Measurements from ENCODE around the gene CENPT. TPM values are rescaled to one million over a fixed set of nuclear protein-coding genes. Genes with fewer than 3 reads are reported as not detected.

The CENPT gene
- total and polyA plus RNA-seq, 10 of the 15 experiments (the other 5 are each of a cell fraction or from before 2014, with no cell fraction given), result 1.1 to 45.7 (median 24.5) TPM

- SMC1A ChIA-PET (ENCODE audit: uncharacterized antibody, unreplicated experiment), result no interaction called here
- no peak for DNase-seq (ENCODE audit: low read depth, low spot score)
Measured at GRCh38 chr16:67879936-67880335, 32.4 kb upstream of the CENPT start.

DNA sequence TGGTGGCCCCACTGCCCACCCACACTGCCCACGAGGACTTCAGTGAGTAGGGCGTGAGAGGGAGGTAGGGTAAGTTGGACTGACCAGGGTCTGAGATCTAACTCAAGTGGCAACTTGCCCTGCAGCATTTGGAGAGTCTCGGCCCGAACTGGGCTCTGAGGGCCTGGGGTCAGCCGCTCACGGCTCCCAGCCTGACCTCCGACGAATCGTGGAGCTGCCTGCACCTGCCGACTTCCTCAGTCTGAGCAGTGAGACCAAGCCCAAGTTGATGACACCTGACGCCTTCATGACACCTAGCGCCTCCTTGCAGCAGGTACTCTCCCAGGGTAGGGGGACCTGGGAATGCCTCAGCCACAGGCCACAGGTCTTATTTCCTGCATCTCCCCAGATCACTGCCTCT, 32.0 kb upstream of the CENPT start:
- ChIA-PET CTCF (interaction anchor here (0.9 to 2.2 kb wide), 2 partner anchors 9 to 63 kb away, joined by 5 to 9 read pairs; no protein-coding TSS in a partner anchor), SMC1A (ENCODE audit: uncharacterized antibody, unreplicated experiment) (no interaction called here), POLR2A (no interaction called here), RAD21 (ENCODE audit: unreplicated experiment) (no interaction called here)
- Histone ChIP-seq H4K20me1 (ENCODE audit: control insufficient read depth, insufficient read depth) (no peaks in the 10 kb centered on the region; the same call in 1 of the 2 replicates), H3K9me3 (replicated peaks; ENCODE audit: control insufficient read depth, insufficient read depth, low read length) (no peaks in the 10 kb centered on the region), H3K4me2 (ENCODE audit: control insufficient read depth, insufficient read depth) (no peak overlapping the region), H3K4me3 (no peak overlapping the region), H3K79me2 (ENCODE audit: control insufficient read depth, insufficient read depth, low read length) (peaks cover 12% of the 10 kb centered on the region), H3K4me1 (ENCODE audit: control insufficient read depth, insufficient read depth, low read length) (peaks cover 3% of the 10 kb centered on the region; the same call in 1 of the 2 replicates), H2AFZ (ENCODE audit: control insufficient read depth, low read depth, low read length) (no peak overlapping the region), H3K27ac (ENCODE audit: control insufficient read depth, insufficient read depth) (no peak overlapping the region), H3K27me3 (replicated peaks in 1 of 2; ENCODE audit: control insufficient read depth in 2 of 2, insufficient read depth in 2 of 2, low read length in 1 of 2) (no peaks in the 10 kb centered on the region), H3K36me3 (ENCODE audit: control insufficient read depth in 2 of 2, insufficient read depth in 2 of 2, low read length in 1 of 2) (peaks cover 22 to 61% of the 10 kb centered on the region in 2 experiments; a peak in 3 of 4 replicates), H3K9ac (ENCODE audit: control insufficient read depth, insufficient read depth, low read length) (no peak overlapping the region)
- no TSS peak for BruUV-seq (replicated peaks)
- WGBS (ENCODE audit: insufficient coverage, insufficient replicate concordance, low lambda C conversion rate, missing lambda C conversion rate), result 85% methylated on average over 12 of the region's 12 CpGs
- FAIRE-seq (no peak), ATAC-seq (no peak), DNase-seq (ENCODE audit: low read depth, low spot score) (no peak)
- in situ Hi-C loops (cut with MboI), result loop anchor here (5.0 kb wide), 1 partner anchor 163 kb away; no protein-coding TSS in a partner anchor
- TF ChIP-seq SIX5 (IDR thresholded peaks at IDR 0.05; ENCODE audit: low read depth, low read length, severe bottlenecking) (no peak), NR2C2 (IDR thresholded peaks at IDR 0.05; ENCODE audit: borderline replicate concordance, control insufficient read depth, insufficient read length, low read depth) (no peak), KDM1A (IDR thresholded peaks at IDR 0.05; ENCODE audit: borderline replicate concordance) (no peak), RELA (IDR thresholded peaks at IDR 0.05; ENCODE audit: borderline replicate concordance, partially characterized antibody) (no peak), ZBED1 (IDR thresholded peaks at IDR 0.05; ENCODE audit: borderline replicate concordance) (no peak), ZNF622 (IDR thresholded peaks at IDR 0.05) (no peak), SREBF1 (IDR thresholded peaks at IDR 0.05; ENCODE audit: low read length) (no peak)
- TF ChIP-seq, protein P1, sequence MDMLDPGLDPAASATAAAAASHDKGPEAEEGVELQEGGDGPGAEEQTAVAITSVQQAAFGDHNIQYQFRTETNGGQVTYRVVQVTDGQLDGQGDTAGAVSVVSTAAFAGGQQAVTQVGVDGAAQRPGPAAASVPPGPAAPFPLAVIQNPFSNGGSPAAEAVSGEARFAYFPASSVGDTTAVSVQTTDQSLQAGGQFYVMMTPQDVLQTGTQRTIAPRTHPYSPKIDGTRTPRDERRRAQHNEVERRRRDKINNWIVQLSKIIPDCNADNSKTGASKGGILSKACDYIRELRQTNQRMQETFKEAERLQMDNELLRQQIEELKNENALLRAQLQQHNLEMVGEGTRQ (IDR thresholded peaks at IDR 0.05; ENCODE audit: borderline replicate concordance, low read depth, low read length), result no peak
- intact Hi-C loops (cut with micrococcal nuclease; ENCODE audit: unreplicated experiment), result no loop called here

More at GRCh38 chr16:67879936-67880335, 32.4 kb upstream of the CENPT start:
- POLR2A ChIA-PET, result no interaction called here
- Histone ChIP-seq H2AFZ (ENCODE audit: control insufficient read depth, low read depth, low read length) (no peak overlapping the region), H3K9ac (ENCODE audit: control insufficient read depth, insufficient read depth, low read length) (no peak overlapping the region), H3K27me3 (replicated peaks in 1 of 2; ENCODE audit: control insufficient read depth in 2 of 2, insufficient read depth in 2 of 2, low read length in 1 of 2) (no peaks in the 10 kb centered on the region), H3K27ac (ENCODE audit: control insufficient read depth, insufficient read depth) (no peak overlapping the region), H3K4me2 (ENCODE audit: control insufficient read depth, insufficient read depth) (no peak overlapping the region), H3K4me3 (no peak overlapping the region), H3K4me1 (ENCODE audit: control insufficient read depth, insufficient read depth, low read length) (peaks cover 3% of the 10 kb centered on the region; the same call in 1 of the 2 replicates), H4K20me1 (ENCODE audit: control insufficient read depth, insufficient read depth) (no peaks in the 10 kb centered on the region; the same call in 1 of the 2 replicates), H3K9me3 (replicated peaks; ENCODE audit: control insufficient read depth, insufficient read depth, low read length) (no peaks in the 10 kb centered on the region), H3K79me2 (ENCODE audit: control insufficient read depth, insufficient read depth, low read length) (peaks cover 9% of the 10 kb centered on the region), H3K36me3 (ENCODE audit: control insufficient read depth in 2 of 2, insufficient read depth in 2 of 2, low read length in 1 of 2) (peaks cover 22 to 64% of the 10 kb centered on the region in 2 experiments; a peak in 3 of 4 replicates)
- RAD21 ChIA-PET (ENCODE audit: unreplicated experiment), result no interaction called here
- no TSS peak for BruUV-seq (replicated peaks)
- CTCF ChIA-PET, result interaction anchor here (2.2 kb wide), 1 partner anchor 9 kb away, joined by 9 read pairs; no protein-coding TSS in a partner anchor
- intact Hi-C loops (cut with micrococcal nuclease; ENCODE audit: unreplicated experiment), result loop anchor here (5.0 kb wide), 1 partner anchor 347 kb away; no protein-coding TSS in a partner anchor
- FAIRE-seq, result no peak
- 80% methylated on average over 5 of the region's 5 CpGs for WGBS (ENCODE audit: insufficient coverage, insufficient replicate concordance, low lambda C conversion rate, missing lambda C conversion rate)
- ATAC-seq, result no peak
- TF ChIP-seq TCF7 (IDR thresholded peaks at IDR 0.05; ENCODE audit: borderline replicate concordance) (no peak), POLR2AphosphoS2 (IDR thresholded peaks at IDR 0.05; ENCODE audit: low read depth, low read length) (no peak), CEBPB (IDR thresholded peaks at IDR 0.05; ENCODE audit: borderline replicate concordance in 1 of 2, low read depth in 2 of 2, low read length in 2 of 2) (no peak), ZNF207 (IDR thresholded peaks at IDR 0.05; ENCODE audit: borderline replicate concordance) (no peak), CBFB (IDR thresholded peaks at IDR 0.05; ENCODE audit: low read depth) (no peak), IKZF2 (IDR thresholded peaks at IDR 0.05) (no peak)
- in situ Hi-C loops (cut with MboI), result loop anchor here (5.0 kb wide), 1 partner anchor 162 kb away; no protein-coding TSS in a partner anchor

All from GM12878 (cell line).